GM21723 (cell line): ENCODE results near the gene CEP70.
"Not testable (repeated sequence)": the region's sequence is repeated elsewhere in the genome, so short reads cannot be mapped to it uniquely, and the experiment has no call there.

Source experiments
- ATAC-seq: cut with Tn5 transposase; IDR thresholded peaks from one replicate; pipeline ENCODE4 v1.9.1; 2021; ENCODE audit warnings: mild to moderate bottlenecking, moderate library complexity; ENCODE audit not compliant: unreplicated experiment

Gene CEP70

DNA sequence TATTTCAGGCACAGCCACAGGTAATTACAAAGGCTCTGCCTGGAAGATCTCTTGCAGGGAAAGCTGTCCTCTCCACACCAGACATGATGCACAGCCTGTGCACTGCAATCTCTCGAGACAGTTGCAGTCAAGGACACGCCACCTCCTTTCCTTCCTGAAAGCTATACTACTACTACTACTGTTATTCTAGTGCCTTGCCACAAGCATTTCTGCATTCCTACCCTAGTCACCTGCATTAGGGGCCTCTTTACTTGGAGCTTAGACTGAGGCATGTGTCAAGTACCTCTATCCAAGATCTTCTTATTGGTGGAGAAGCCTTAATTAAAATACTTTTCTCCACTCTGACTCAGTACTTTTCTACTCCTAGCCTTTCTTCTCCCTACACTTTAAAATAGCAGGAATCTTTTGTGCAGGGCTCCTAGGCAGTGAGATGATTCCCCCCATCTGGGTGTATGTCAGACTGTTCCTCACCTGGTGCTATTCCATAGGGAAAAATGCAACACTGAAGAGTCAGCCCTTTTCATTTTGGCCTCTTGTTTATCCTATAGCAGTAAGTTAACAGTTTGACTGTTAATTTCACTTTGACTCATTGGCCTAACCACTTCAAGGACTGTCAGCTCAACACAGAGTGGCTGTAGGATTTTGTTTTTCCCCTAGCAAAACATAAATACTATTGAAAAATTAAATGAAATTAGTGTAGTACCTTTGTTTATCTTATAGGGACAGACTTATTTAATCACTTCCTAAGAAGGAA lies 80.8 kb downstream of the CEP70 start:
- no peak for ATAC-seq

GRCh38 chr3:138511945-138512344 lies 82.1 kb downstream of the CEP70 start:
- no peak for ATAC-seq

DNA sequence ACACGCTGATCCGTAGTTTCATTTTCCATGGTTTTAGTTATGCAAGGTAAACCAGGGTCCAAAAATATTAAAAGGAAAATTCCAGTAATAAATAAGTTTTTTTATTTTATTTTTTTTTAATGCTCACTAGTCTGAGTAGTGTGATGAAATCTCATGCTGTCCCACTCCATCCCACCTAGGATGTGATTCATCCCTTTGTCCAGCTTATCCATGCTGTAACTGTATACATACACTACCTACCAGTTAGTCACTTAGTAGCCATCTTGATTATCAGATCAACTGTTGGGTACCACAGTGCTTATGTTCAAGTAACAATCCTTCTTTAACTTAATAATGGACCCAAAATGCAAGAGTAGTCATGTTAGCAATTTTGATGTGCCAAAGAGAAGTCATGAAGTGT lies 84.5 kb downstream of the CEP70 start:
- ATAC-seq = no peak

DNA sequence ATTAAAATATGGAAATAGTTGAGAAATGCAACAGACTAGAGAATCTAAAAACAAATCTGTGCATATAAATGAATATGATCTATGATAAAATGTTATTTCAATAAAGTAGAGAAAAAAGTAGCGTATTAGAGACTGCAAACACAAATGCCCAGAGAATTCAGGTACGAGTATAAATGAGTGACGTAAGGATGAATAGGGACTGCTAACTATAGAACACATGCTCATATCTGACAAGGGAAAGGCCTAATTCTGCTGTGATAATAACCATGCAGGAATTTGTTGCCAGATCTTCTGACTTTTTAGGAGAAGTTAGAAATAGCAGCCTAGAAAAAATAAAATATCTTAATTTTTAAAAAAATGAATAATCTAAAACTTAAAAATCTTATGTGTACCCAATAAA lies 86.5 kb downstream of the CEP70 start:
- ATAC-seq = no peak

- no peak for ATAC-seq
These were observed 95.1 kb downstream of the CEP70 start for GRCh38 chr3:138498991-138499390.

- ATAC-seq = no peak
These were observed 96.2 kb downstream of the CEP70 start for GRCh38 chr3:138497851-138498250.

- no peak for ATAC-seq
These were observed 97.0 kb downstream of the CEP70 start for GRCh38 chr3:138497021-138497420.

DNA sequence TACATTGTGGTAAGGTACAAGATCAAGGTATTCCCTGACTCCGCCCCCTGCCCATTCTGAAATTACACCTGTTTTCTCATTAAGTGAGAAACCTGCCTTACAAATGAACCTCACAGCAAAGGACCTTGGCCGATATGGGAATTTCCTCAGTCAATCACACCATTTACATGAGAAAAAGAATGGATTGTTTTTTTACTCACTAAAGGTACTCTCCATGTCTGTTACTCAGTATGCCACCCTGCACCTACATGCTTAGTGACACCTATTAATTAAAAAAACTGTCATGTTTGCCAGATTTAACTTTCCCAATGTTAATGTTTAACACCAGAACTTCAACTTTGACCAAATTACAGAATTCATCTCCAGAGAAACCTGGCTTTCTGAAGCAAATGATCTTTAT lies 97.6 kb downstream of the CEP70 start:
- ATAC-seq = no peak

DNA sequence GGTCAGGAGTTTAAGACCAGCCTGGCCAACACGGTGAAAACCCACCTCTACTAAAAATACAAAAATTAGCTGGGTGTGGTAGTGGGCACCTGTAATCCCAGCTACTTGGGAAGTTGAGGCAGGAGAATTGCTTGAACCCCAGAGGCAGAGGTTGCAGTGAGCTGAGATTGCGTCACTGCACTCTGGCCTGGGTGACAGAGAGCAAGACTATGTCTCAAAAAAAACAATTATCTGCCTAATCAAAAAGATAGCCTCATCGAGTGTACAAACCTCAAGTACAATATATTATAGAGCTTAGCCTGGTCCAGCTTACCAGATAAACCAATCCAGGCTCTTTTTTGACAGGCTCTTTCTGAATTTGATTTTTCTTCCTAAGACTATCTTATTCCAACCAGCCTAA lies 98.4 kb downstream of the CEP70 start:
- ATAC-seq = not testable (repeated sequence)

DNA sequence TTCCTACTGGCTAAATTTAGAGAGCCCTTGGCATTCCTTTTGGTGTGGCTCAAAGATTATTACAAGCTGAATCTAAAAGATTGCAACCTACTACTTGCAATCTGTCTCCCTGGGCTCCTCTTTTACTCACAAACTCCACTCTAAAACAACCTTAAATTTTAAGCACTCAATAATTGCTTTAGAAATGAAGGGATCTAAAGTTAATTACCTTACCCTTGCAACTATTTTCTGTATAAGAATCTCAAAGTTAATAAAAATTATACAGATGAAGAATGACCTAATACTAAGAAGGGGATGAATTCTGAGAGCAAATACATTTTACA lies 99.5 kb downstream of the CEP70 start:
- ATAC-seq = no peak

DNA sequence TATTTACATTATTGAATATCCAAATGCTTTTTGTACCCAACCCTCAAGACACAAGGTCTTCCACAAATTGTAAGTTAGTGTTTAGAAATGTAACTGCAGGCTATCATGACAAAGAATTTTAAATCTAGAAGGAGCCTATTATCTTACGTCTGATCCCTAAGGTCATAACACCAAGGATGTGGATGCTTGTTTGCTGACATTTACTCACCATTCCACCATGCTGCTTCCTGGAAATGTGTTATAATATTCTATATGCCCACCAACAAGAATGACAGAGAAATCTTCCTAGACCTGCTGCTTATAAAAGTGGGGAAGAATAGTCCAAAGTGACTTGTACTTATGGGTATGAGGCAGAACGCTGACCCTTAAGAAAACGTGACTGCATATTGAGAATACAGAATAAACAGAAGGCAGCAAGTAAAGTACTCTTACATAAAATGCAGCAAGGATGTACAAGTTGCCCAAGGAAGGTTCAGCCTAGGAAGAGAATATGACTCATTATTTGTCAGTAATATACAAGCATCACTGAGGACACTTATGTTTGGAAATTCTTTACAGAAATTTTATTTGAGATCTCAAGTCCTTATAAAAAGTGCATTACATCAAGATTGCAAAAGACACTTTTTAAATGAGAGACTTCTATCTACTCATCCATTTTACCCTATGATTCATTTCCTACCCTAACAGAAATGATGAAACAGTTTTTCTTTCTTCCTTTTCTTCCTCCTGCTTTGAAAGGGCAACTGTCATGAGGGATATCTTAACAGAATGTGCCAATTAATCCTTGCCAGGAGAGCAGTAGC lies 100.1 kb downstream of the CEP70 start:
- no peak for ATAC-seq

- no peak for ATAC-seq
These were observed 100.9 kb downstream of the CEP70 start for GRCh38 chr3:138492980-138493675.

DNA sequence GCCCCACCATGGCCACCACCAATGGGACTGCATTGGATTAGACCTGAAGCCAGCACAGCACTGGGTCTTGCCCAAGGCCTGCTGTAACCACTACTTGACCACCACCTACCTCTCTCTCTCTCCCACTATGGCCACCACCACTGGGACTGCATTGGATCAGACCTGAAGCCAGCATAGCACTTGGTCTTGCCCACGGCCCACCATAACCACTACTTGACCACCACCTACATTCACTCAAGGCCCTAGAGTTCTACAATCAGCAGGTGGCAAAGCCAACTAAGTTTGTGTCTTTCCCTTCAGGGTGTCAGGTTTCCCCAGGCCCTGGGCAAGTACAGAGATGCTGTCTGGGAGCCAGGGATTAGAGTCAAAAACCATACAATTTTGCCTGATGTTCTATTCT lies 102.1 kb downstream of the CEP70 start:
- no peak for ATAC-seq

DNA sequence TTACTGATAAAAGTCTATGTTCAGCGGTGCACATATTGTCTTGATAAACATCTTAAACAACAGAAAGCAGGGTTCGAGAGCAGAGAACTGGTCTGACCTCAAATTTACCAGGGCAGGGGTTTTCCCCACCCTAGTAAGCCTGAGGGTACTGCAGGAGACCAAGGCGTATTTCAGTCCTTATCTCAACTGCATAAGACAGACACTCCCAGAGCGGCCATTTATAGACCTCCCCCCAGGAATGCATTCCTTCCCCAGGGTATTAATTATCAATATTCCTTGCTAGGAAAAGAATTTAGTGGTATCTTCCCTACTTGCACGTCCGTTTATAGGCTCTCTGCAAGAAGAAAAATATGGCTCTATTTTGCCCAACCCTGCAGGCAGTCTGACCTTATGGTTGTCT lies 107.5 kb downstream of the CEP70 start:
- ATAC-seq = not testable (repeated sequence)

DNA sequence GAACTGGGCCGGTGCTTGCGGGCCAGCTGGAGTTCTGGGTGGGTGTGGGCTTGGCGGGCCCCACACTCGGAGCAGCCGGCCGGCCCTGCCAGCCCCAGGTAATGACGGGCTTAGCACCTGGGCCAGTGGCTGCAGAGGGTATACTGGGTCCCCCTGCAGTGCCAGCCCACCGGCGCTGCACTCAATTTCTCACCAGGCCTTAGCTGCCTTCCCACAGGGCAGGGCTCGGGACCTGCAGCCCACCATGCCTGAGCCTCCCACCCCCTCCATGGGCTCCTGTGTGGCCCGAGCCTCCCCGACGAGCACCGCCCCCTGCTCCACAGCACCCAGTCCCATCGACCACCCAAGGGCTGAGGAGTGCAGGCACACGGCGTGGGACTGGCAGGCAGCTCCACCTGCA lies 109.4 kb downstream of the CEP70 start:
- not testable (repeated sequence) for ATAC-seq

DNA sequence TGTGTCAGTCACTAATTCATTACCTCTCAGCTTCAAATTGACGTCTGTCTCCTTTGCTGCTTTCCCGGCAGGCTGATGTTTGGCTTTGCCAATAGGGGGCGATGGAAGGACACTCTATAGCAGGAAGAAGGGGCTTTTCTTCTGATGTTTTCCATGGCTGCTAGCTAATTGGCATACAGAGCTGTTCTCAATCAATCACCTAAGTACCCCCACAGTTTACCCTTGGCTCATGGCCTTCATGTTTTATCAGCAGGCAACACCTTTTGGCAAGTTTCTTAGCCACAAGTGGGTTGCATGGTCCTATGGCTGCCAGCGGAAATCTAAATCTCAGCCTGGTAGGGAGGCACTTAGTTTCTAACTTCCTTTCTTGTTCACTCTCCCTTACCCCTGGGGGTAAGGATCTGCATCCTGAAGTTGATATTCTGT lies 114.6 kb downstream of the CEP70 start:
- no peak for ATAC-seq

DNA sequence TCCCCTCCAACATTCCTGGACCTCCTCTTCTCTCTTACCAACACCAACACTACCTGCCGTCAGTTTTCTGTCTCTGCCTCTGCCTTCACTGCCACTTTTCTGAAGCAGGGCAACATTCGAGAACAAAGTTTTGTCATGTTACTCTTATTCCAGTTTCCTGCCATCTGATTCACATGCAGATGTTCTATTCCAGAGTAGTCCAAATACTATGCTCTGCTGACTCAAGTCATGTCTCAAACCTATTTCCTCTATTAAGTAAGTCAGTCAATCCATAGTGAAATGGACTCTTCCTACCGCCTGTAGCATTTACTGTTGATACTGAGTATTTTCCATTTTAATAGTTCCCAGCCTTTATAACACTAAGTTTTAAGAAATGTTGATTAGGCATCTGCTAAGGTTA lies 116.3 kb downstream of the CEP70 start:
- ATAC-seq = no peak

DNA sequence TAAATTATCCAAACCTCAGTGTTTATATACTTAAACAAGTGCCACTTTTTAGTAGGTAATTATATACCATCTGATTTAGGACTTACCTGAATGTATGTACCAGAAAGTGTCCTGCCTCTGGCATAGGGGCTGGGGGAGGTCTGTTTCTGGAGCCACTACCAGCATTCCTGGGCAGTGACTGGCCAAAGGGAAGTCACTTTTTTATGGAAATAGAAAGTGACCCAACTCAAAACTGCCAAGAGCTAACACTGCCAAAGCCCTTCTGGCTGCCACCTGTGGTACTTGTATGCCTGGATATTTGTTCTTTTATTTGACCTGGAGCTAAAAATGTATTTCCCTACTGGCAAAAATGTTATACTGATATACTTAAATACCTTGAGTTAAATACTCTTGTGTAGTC lies 116.9 kb downstream of the CEP70 start:
- no peak for ATAC-seq

- ATAC-seq = no peak
These were observed 117.5 kb downstream of the CEP70 start for GRCh38 chr3:138476526-138476925.

DNA sequence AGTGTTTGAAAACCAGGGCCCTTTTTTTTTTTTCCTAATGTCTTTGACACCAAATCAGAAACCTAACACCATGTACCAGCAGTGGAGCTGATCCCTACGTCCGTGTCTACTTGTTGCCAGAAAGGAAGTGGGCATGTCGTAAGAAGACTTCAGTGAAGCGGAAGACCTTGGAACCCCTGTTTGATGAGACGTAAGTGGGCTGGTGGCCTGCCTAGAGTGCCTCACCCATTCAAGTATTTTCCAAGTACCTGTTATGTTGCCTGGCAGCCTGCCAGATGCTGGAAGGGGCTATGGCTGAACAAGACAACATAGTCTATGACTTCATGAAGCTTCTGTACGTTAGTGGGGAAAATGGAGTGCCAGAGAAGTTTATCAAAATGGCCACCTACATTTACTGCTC lies 119.9 kb downstream of the CEP70 start:
- ATAC-seq = no peak

DNA sequence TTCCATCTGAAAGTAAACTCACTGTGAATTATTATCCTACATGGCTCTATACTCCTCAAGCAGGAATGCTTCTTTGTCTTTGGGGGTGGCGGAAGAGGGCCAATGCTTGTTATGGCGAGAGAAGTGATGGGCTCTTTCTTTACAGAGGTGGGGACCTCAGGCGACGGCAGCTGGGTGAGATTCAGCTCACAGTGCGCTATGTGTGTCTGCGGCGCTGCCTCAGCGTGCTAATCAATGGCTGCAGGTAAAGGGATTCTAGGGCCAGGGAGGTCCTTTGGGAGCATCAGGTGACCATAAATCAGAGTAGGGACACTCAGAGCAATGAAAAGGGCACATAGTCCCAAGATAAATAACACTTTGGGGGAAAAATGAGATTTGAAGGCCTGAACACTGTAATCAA lies 120.7 kb downstream of the CEP70 start:
- ATAC-seq = no peak
